Measurements from ENCODE around the gene CISD3. TPM values are rescaled to one million over a fixed set of nuclear protein-coding genes. Genes with fewer than 3 reads are reported as not detected.
A peak's percentile ranks its signal among the peaks of the same experiment; 100 is the strongest.

The CISD3 gene
- polyA plus RNA-seq, 3 donors: 12.1 to 15.9 (median 13.7) TPM

GRCh38 chr17:38740806-38741205 lies 10.7 kb downstream of the CISD3 start:
- DNase-seq: no peak

GRCh38 chr17:38741461-38741860 lies 11.3 kb downstream of the CISD3 start:
- no peak for DNase-seq

- no peak for DNase-seq
Measured at GRCh38 chr17:38741921-38742410, 11.8 kb downstream of the CISD3 start.

GRCh38 chr17:38742411-38743308 lies 12.5 kb downstream of the CISD3 start:
- peak; percentile 79 for DNase-seq

- no peak for DNase-seq
Measured at GRCh38 chr17:38743556-38744171, 13.5 kb downstream of the CISD3 start.

GRCh38 chr17:38745545-38745944 lies 15.4 kb downstream of the CISD3 start:
- no peak for DNase-seq

- no peak for DNase-seq
Measured at GRCh38 chr17:38746004-38746848, 16.1 kb downstream of the CISD3 start.

- DNase-seq: no peak
Measured at GRCh38 chr17:38746849-38747462, 16.8 kb downstream of the CISD3 start.

GRCh38 chr17:38747463-38748148 lies 17.5 kb downstream of the CISD3 start:
- DNase-seq: no peak

GRCh38 chr17:38748149-38748891 lies 18.2 kb downstream of the CISD3 start, which contains the start of gene PCGF2:
Gene PCGF2, minus strand, starts transcription at chr17:38748336. Its CDS starts 7,934 bp downstream, at chr17:38740402.
- peak; percentile 97 for DNase-seq

- DNase-seq: no peak
Measured at GRCh38 chr17:38748892-38749222, 18.7 kb downstream of the CISD3 start.

GRCh38 chr17:38749223-38750043 lies 19.3 kb downstream of the CISD3 start:
- DNase-seq: peak; percentile 80

GRCh38 chr17:38750044-38750311 lies 19.8 kb downstream of the CISD3 start:
- DNase-seq: no peak

GRCh38 chr17:38750312-38751121 lies 20.4 kb downstream of the CISD3 start:
- no peak for DNase-seq

- DNase-seq: no peak
Measured at GRCh38 chr17:38751144-38751807, 21.1 kb downstream of the CISD3 start.

GRCh38 chr17:38751808-38752307 lies 21.7 kb downstream of the CISD3 start:
- DNase-seq: peak; percentile 86

GRCh38 chr17:38752308-38753070 lies 22.3 kb downstream of the CISD3 start, which contains the start of gene PSMB3:
Gene PSMB3, plus strand, starts transcription at chr17:38752741. Its CDS starts 86 bp downstream, at chr17:38752827.
- peak; percentile 99 for DNase-seq

Data from renal pelvis (tissue), 4 donors.